ENCODE data around the gene RABEPK. TPM values are rescaled to one million over a fixed set of nuclear protein-coding genes. Genes with fewer than 3 reads are reported as not detected.
A peak's percentile ranks its signal among the peaks of the same experiment; 100 is the strongest.
"Not testable (repeated sequence)": the region's sequence is repeated elsewhere in the genome, so short reads cannot be mapped to it uniquely, and the experiment has no call there.

RABEPK gene
- total RNA-seq, 1 donor from 2014 or later: 19.0 TPM

- Mint-ChIP-seq H3K4me1 (ENCODE audit: unreplicated experiment) (no peaks in the 10 kb centered on the region), H3K27me3 (no peaks in the 10 kb centered on the region), H3K36me3 (peaks cover 25% of the 10 kb centered on the region), H3K4me3 (no peak overlapping the region), H3K27ac (no peak overlapping the region), H3K9me3 (no peaks in the 10 kb centered on the region)
- no peak for TF ChIP-seq CTCF (conservative IDR thresholded peaks at IDR 0.05)
- DNase-seq (ENCODE audit: extremely low spot score, unreplicated experiment): no peak
Measured at GRCh38 chr9:125214186-125214585, 13.8 kb downstream of the RABEPK start.

DNA sequence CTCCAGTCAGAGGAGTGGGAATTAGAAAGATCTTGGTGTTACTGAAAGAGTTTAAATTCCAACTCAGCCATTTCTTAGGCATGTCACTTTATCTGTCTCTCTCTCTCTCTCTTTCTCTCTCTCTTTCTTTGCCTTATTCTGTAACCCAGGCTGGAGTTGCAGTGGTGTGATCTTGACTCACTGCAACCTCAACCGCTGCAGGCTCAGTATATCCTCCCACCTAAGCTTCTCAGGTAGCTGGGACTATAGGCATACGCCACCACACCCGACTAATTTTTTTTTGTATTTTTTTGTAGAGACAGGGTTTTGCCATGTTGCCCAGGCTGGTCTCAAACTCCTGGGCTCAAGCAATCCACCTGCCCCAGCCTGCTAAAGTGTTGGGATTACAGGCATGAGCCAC, 18.3 kb downstream of the RABEPK start:
- no peak for DNase-seq (ENCODE audit: extremely low spot score, unreplicated experiment)
- H3K27ac Mint-ChIP-seq: no peak overlapping the region
- no peak for TF ChIP-seq CTCF (conservative IDR thresholded peaks at IDR 0.05)

DNA sequence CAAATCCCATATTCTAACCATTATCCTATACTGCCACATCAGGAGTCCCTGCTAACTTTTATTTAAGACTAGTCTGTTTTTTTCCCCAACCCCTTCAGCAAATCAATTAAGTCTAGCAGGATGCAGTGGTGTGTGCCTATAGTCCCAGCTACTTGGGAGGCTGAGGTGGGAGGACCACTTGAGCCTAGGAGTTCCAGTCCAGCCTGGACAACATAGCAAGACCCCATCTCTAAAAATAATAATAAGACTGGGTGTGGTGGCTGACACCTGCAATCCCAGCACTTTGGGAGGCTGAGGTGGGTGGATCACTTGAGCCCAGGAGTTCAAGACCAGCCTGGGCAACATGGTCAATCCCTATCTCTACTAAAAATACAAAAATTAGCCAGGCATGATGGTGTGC, 24.5 kb downstream of the RABEPK start:
- H3K27ac Mint-ChIP-seq; H3K4me3 Mint-ChIP-seq; H3K9me3 Mint-ChIP-seq; H3K27me3 Mint-ChIP-seq; H3K4me1 Mint-ChIP-seq (ENCODE audit: unreplicated experiment); H3K36me3 Mint-ChIP-seq; DNase-seq (ENCODE audit: extremely low spot score, unreplicated experiment): not testable (repeated sequence)

More for the DNA sequence above, 18.3 kb downstream of the RABEPK start:
- peaks cover 19% of the 10 kb centered on the region for H3K36me3 Mint-ChIP-seq
- no peaks in the 10 kb centered on the region for H3K4me1 Mint-ChIP-seq (ENCODE audit: unreplicated experiment)
- H3K4me3 Mint-ChIP-seq: no peak overlapping the region
- H3K27me3 Mint-ChIP-seq: no peaks in the 10 kb centered on the region
- H3K9me3 Mint-ChIP-seq: no peaks in the 10 kb centered on the region

DNA sequence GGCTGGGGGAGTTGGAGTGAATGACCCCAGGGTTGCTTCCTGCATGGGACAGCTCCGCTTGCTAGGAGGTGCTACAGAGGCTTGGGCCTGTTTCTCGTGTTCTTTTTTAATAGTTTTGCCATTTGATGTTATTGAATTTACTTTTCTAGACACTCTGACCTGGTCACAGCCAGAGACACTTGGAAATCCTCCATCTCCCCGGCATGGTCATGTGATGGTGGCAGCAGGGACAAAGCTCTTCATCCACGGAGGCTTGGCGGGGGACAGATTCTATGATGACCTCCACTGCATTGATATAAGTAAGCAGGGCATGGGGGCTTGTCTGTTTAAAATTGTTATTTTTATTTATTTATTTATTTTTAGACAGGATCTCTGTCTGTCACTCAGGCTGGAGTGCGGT, 27.4 kb downstream of the RABEPK start:
- Mint-ChIP-seq H3K27me3 (no peaks in the 10 kb centered on the region), H3K4me3 (no peak overlapping the region), H3K4me1 (ENCODE audit: unreplicated experiment) (no peaks in the 10 kb centered on the region), H3K9me3 (no peaks in the 10 kb centered on the region), H3K36me3 (peaks cover 4% of the 10 kb centered on the region), H3K27ac (no peak overlapping the region)
- DNase-seq (ENCODE audit: extremely low spot score, unreplicated experiment): no peak
- no peak for TF ChIP-seq CTCF (conservative IDR thresholded peaks at IDR 0.05)

DNA sequence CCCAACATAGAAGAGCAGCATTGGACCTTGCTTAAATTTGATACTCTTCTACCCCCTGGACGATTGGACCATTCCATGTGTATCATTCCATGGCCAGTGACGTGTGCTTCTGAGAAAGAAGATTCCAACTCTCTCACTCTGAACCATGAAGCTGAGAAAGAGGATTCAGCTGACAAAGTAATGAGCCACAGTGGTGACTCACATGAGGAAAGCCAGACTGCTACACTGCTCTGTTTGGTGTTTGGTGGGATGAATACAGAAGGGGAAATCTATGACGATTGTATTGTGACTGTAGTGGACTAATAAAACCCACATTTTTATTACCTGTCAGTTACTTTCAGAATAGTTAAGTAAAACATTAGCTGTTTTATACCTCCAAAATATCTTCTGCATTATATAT, 33.3 kb downstream of the RABEPK start:
- no peak overlapping the region for H3K4me3 Mint-ChIP-seq
- peaks cover 21% of the 10 kb centered on the region for H3K4me1 Mint-ChIP-seq (ENCODE audit: unreplicated experiment)
- no peak for TF ChIP-seq CTCF (conservative IDR thresholded peaks at IDR 0.05)
- no peaks in the 10 kb centered on the region for H3K27me3 Mint-ChIP-seq
- no peaks in the 10 kb centered on the region for H3K9me3 Mint-ChIP-seq
- H3K27ac Mint-ChIP-seq: peak overlapping the region; percentile 55
- no peak for DNase-seq (ENCODE audit: extremely low spot score, unreplicated experiment)
- H3K36me3 Mint-ChIP-seq: peaks cover 36% of the 10 kb centered on the region

- H3K27ac Mint-ChIP-seq: peak overlapping the region; percentile 55
- not testable (repeated sequence) for H3K9me3 Mint-ChIP-seq; DNase-seq (ENCODE audit: extremely low spot score, unreplicated experiment); H3K4me3 Mint-ChIP-seq; H3K27me3 Mint-ChIP-seq
- H3K36me3 Mint-ChIP-seq: peaks cover 41% of the 10 kb centered on the region
- H3K4me1 Mint-ChIP-seq (ENCODE audit: unreplicated experiment): peaks cover 26% of the 10 kb centered on the region
Measured at GRCh38 chr9:125234099-125234498, 33.8 kb downstream of the RABEPK start.

Data from type B pancreatic cell (in vitro differentiated cells).